Neural progenitor cell (in vitro differentiated cells): ENCODE measurements around the gene HIC1. TPM values are rescaled to one million over a fixed set of nuclear protein-coding genes. Genes with fewer than 3 reads are reported as not detected.

Experiments
- DNase-seq: peaks from one replicate; pipeline ENCODE4 v3.0.0-alpha.2; 2016; ENCODE audit warnings: low spot score
- H2AFZ ChIP-seq: fragments of 200-600 bp; sonication (generic); replicated peaks from 2 replicates; pipeline ENCODE4 v1.6.1; 2016; ENCODE audit warnings: antibody characterized with exemption
- H3F3A ChIP-seq: fragments of 200-600 bp; sonication (generic); 2 replicates; pipeline ENCODE4 v1.6.1; 2016; ENCODE audit warnings: antibody characterized with exemption, low read depth
- H3K27ac ChIP-seq: fragments of 200-600 bp; sonication (generic); 2 replicates; pipeline ENCODE4 v1.5.1; 2016; ENCODE audit warnings: mild to moderate bottlenecking
- H3K27me3 ChIP-seq: fragments of 200-600 bp; sonication (generic); 2 replicates; pipeline ENCODE4 v1.6.1; 2016; ENCODE audit warnings: mild to moderate bottlenecking, moderate library complexity
- H3K36me3 ChIP-seq: fragments of 200-600 bp; sonication (generic); 2 replicates; pipeline ENCODE4 v1.5.1; 2016
- H3K4me1 ChIP-seq: fragments of 200-600 bp; sonication (generic); 2 replicates; pipeline ENCODE4 v1.6.1; 2016; ENCODE audit warnings: mixed run types
- H3K4me2 ChIP-seq: fragments of 200-600 bp; sonication (generic); 2 replicates; pipeline ENCODE4 v1.6.1; 2016
- H3K4me3 ChIP-seq: fragments of 200-600 bp; sonication (generic); 2 replicates; pipeline ENCODE4 v1.5.1; 2016
- H3K79me2 ChIP-seq: fragments of 200-600 bp; sonication (generic); 2 replicates; pipeline ENCODE4 v1.6.1; 2016; ENCODE audit warnings: low read depth
- H3K9ac ChIP-seq: fragments of 200-600 bp; sonication (generic); 2 replicates; pipeline ENCODE4 v1.6.1; 2016
- H3K9me3 ChIP-seq: fragments of 200-600 bp; sonication (generic); 2 replicates; pipeline ENCODE4 v1.5.1; 2016; ENCODE audit warnings: low read depth
- H4K20me1 ChIP-seq: fragments of 200-600 bp; sonication (generic); 2 replicates; pipeline ENCODE4 v1.6.1; 2016; ENCODE audit warnings: low read depth
- H3K27ac Mint-ChIP-seq: 3 replicates; pipeline ENCODE4 v1.8.0; 2021; ENCODE audit warnings: mixed read lengths
- H3K27me3 Mint-ChIP-seq: 2 replicates; pipeline ENCODE4 v1.8.0; 2022; ENCODE audit warnings: low read depth, mild to moderate bottlenecking, inconsistent platforms, moderate library complexity, mixed read lengths; ENCODE audit not compliant: insufficient read depth
- H3K36me3 Mint-ChIP-seq: 3 replicates; pipeline ENCODE4 v1.8.0; 2021; ENCODE audit warnings: mixed read lengths
- H3K4me1 Mint-ChIP-seq: 3 replicates; pipeline ENCODE4 v1.8.0; 2021; ENCODE audit warnings: mixed read lengths
- H3K4me3 Mint-ChIP-seq: 3 replicates; pipeline ENCODE4 v1.8.0; 2021; ENCODE audit warnings: mild to moderate bottlenecking, moderate library complexity, mixed read lengths
- H3K9me3 Mint-ChIP-seq: 3 replicates; pipeline ENCODE4 v1.8.0; 2020; ENCODE audit warnings: mixed read lengths
- CTCF ChIP-seq: fragments of 200-600 bp; sonication (generic); IDR thresholded peaks from 2 replicates; pipeline ENCODE4 v1.5.1; 2017; ENCODE audit warnings: antibody characterized with exemption, mild to moderate bottlenecking
- EZH2 ChIP-seq: fragments of 200-600 bp; sonication (generic); IDR thresholded peaks from 2 replicates; pipeline ENCODE4 v1.6.1; 2017; ENCODE audit warnings: antibody characterized with exemption, mild to moderate bottlenecking, moderate library complexity
- EZH2phosphoT487 ChIP-seq: fragments of 200-600 bp; sonication (generic); IDR thresholded peaks from 2 replicates; pipeline ENCODE4 v1.6.1; 2017; ENCODE audit warnings: antibody characterized with exemption
- microRNA counts: library from miRNA; unstranded; fragments of <30 nt; microRNA quantifications from one replicate; lab custom pipeline; 2016
- microRNA-seq: library from miRNA; unstranded; fragments of <30 nt; microRNA quantifications from one replicate; pipeline ENCODE4, GENCODE V29; 2016
- small RNA-seq: library from RNA; depleted of rRNA; stranded (forward); fragments of <200 nt; gene quantifications from one replicate; pipeline ENCODE3, GENCODE V24; 2015
- total RNA-seq: library from RNA; depleted of rRNA; stranded (reverse); fragments of >200 nt; gene quantifications from 2 replicates; pipeline ENCODE4 v1.2.3, GENCODE V29; 2015; ENCODE audit warnings: low replicate concordance

Gene HIC1
- total RNA-seq, 1 donor from 2014 or later = not detected

DNA sequence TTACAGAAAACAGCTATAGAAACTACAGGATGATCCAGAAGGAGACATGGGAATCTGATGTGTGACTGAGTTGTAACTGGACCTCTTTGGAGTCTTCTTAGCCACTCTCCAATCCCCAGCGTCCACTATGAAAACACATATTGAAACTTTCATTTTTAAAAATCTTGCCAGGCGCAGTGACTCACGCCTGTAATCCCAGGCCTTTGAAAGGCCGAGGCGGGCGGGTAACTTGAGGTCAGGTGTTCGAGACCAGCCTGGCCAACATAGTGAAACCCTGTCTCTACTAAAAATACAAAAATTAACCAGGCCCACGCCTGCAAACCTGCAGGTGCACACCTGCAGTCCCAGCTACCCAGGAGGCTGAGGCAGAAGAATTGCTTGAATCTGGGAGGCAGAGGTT, 53.3 kb downstream of the HIC1 start:
- Histone ChIP-seq H3K4me1 (no peaks in the 10 kb centered on the region), H2AFZ (no peak overlapping the region), H3K36me3 (no peaks in the 10 kb centered on the region), H4K20me1 (peaks cover 6% of the 10 kb centered on the region), H3K4me2 (no peak overlapping the region), H3F3A (peaks cover 5% of the 10 kb centered on the region), H3K9me3 (no peaks in the 10 kb centered on the region), H3K27me3 (no peaks in the 10 kb centered on the region), H3K79me2 (no peaks in the 10 kb centered on the region), H3K9ac (no peak overlapping the region), H3K27ac (no peak overlapping the region), H3K4me3 (no peak overlapping the region)
- peaks cover 3% of the 10 kb centered on the region for H3K36me3 Mint-ChIP-seq
- H3K4me3 Mint-ChIP-seq = no peak overlapping the region
- no peaks in the 10 kb centered on the region for H3K9me3 Mint-ChIP-seq
- H3K27me3 Mint-ChIP-seq = peaks cover 2% of the 10 kb centered on the region
- H3K27ac Mint-ChIP-seq = no peak overlapping the region
- TF ChIP-seq CTCF = no peak
- no peak for TF ChIP-seq EZH2
- TF ChIP-seq EZH2phosphoT487 = no peak
- peaks cover 12% of the 10 kb centered on the region for H3K4me1 Mint-ChIP-seq
- DNase-seq = no peak

GRCh38 chr17:2110436-2110835, 55.5 kb downstream of the HIC1 start:
- Histone ChIP-seq H3K27me3 (no peaks in the 10 kb centered on the region), H3K36me3 (no peaks in the 10 kb centered on the region), H3F3A (peaks cover 5% of the 10 kb centered on the region), H2AFZ (no peak overlapping the region), H3K9me3 (no peaks in the 10 kb centered on the region), H3K4me3 (no peak overlapping the region), H3K4me1 (no peaks in the 10 kb centered on the region), H3K4me2 (no peak overlapping the region), H3K79me2 (no peaks in the 10 kb centered on the region), H4K20me1 (peaks cover 6% of the 10 kb centered on the region), H3K9ac (no peak overlapping the region), H3K27ac (no peak overlapping the region)
- H3K27me3 Mint-ChIP-seq = no peaks in the 10 kb centered on the region
- no peak for DNase-seq
- TF ChIP-seq EZH2 (no peak), EZH2phosphoT487 (no peak), CTCF (no peak)
- H3K36me3 Mint-ChIP-seq = peaks cover 3% of the 10 kb centered on the region
- no peak overlapping the region for H3K4me3 Mint-ChIP-seq
- peaks cover 12% of the 10 kb centered on the region for H3K4me1 Mint-ChIP-seq
- no peak overlapping the region for H3K27ac Mint-ChIP-seq
- no peaks in the 10 kb centered on the region for H3K9me3 Mint-ChIP-seq

GRCh38 chr17:2111691-2112090, 56.8 kb downstream of the HIC1 start:
- no peak overlapping the region for H3K4me3 ChIP-seq
- no peaks in the 10 kb centered on the region for H3K27me3 Mint-ChIP-seq
- no peaks in the 10 kb centered on the region for H3K9me3 Mint-ChIP-seq
- no peak for TF ChIP-seq CTCF
- TF ChIP-seq EZH2phosphoT487 = no peak
- no peak for TF ChIP-seq EZH2
- peaks cover 5% of the 10 kb centered on the region for H3F3A ChIP-seq
- H3K27ac Mint-ChIP-seq = no peak overlapping the region
- no peak for DNase-seq
- no peaks in the 10 kb centered on the region for H3K27me3 ChIP-seq
- no peak overlapping the region for H3K27ac ChIP-seq
- H4K20me1 ChIP-seq = peaks cover 6% of the 10 kb centered on the region
- no peak overlapping the region for H3K4me3 Mint-ChIP-seq
- no peaks in the 10 kb centered on the region for H3K36me3 ChIP-seq
- no peaks in the 10 kb centered on the region for H3K9me3 ChIP-seq
- H3K36me3 Mint-ChIP-seq = peaks cover 3% of the 10 kb centered on the region
- no peak overlapping the region for H2AFZ ChIP-seq
- no peaks in the 10 kb centered on the region for H3K79me2 ChIP-seq
- H3K4me1 Mint-ChIP-seq = peaks cover 5% of the 10 kb centered on the region
- H3K4me1 ChIP-seq = no peaks in the 10 kb centered on the region
- no peak overlapping the region for H3K9ac ChIP-seq
- no peak overlapping the region for H3K4me2 ChIP-seq

MicroRNAs encoded within 50 kb of the gene (microRNA counts, 767-probe panel; counts per million panel counts)
- 460 counts per million, percentile 90 among the panel's probes with 10 or more counts for microRNA hsa-miR-132-3p (lab: Ali Mortazavi, UCI)
- microRNA hsa-miR-212-3p (lab: Ali Mortazavi, UCI) = 460 counts per million, percentile 90 among the panel's probes with 10 or more counts

Small RNA genes within 50 kb of the gene (microRNA-seq; reads per million reads assigned to microRNA genes)
- 40.7 reads per million, percentile 65 among the genes with 10 or more reads in this experiment for gene MIR132
- gene MIR212 = 1.6 reads per million

Small RNA genes within 50 kb of the gene (small RNA-seq; reads per million reads assigned to genes)
- gene AC090617.6 = not detected
- not detected for gene AC090617.9
- 0.66 reads per million, percentile 66 among the genes with 10 or more reads in this experiment for gene MIR132
- 0.16 reads per million for gene MIR212
- gene OVCA2 = not detected

Other genes starting within 250 kb of the HIC1 start
- gene SMYD4, start 225.2 kb upstream of the HIC1 start, total RNA-seq = 24.0 and 24.4 TPM in 2 replicates
- 78.5 and 94.4 TPM in 2 replicates for gene RPA1, start 225.1 kb upstream of the HIC1 start, total RNA-seq
- gene RTN4RL1, start 29.8 kb upstream of the HIC1 start, total RNA-seq = 3.4 and 7.2 TPM in 2 replicates
- gene DPH1, start 24.9 kb upstream of the HIC1 start, total RNA-seq = 21.1 and 28.0 TPM in 2 replicates
- gene OVCA2, start 13.1 kb upstream of the HIC1 start, total RNA-seq = 5.4 and 23.1 TPM in 2 replicates
- 19.0 and 27.0 TPM in 2 replicates for gene SMG6, start 248.7 kb downstream of the HIC1 start, total RNA-seq
- gene SRR, start 248.8 kb downstream of the HIC1 start, total RNA-seq = 26.4 and 40.9 TPM in 2 replicates